T-helper 2 cell treated with Interferon-gamma antibody and Interleukin-4, amounts not matched to agents 100 ng/mL and 5 ng/mL, for 36 hours (primary cell): ENCODE results near the gene GPRC5C. TPM values are rescaled to one million over a fixed set of nuclear protein-coding genes. Genes with fewer than 3 reads are reported as not detected.

Experiments used
- intact Hi-C: fragments of 100-400 bp; cut with micrococcal nuclease; formaldehyde crosslinking; loops from one replicate; pipeline ENCODE4 v1.15.1; 2023
- total RNA-seq: library from RNA; stranded (reverse); gene quantifications from 2 replicates; pipeline ENCODE4 v1.2.3, GENCODE V29; 2022

Gene GPRC5C
- total RNA-seq, 1 donor from 2014 or later: not detected

- intact Hi-C loops: loop anchor here (10.0 kb wide), 1 partner anchor 62 kb away; no protein-coding TSS in a partner anchor
Measured at GRCh38 chr17:74432766-74433391, 991 bp downstream of the GPRC5C start.

- intact Hi-C loops: loop anchor here (10.0 kb wide), 1 partner anchor 61 kb away; no protein-coding TSS in a partner anchor
Measured at GRCh38 chr17:74433421-74434121, 1.7 kb downstream of the GPRC5C start.

- intact Hi-C loops: loop anchor here (10.0 kb wide), 1 partner anchor 59 kb away; no protein-coding TSS in a partner anchor
Measured at GRCh38 chr17:74435775-74436359, 4.0 kb downstream of the GPRC5C start.

GRCh38 chr17:74437702-74438101 lies 5.8 kb downstream of the GPRC5C start:
- intact Hi-C loops: loop anchor here (10.0 kb wide), 1 partner anchor 57 kb away; no protein-coding TSS in a partner anchor

- intact Hi-C loops: loop anchor here (10.0 kb wide), 1 partner anchor 55 kb away; no protein-coding TSS in a partner anchor
Measured at GRCh38 chr17:74439691-74440567, 8.0 kb downstream of the GPRC5C start.

- intact Hi-C loops: no loop called here
Measured at GRCh38 chr17:74441537-74441936, 9.6 kb downstream of the GPRC5C start.

- intact Hi-C loops: no loop called here
Measured at GRCh38 chr17:74442291-74442669, 10.4 kb downstream of the GPRC5C start.

DNA sequence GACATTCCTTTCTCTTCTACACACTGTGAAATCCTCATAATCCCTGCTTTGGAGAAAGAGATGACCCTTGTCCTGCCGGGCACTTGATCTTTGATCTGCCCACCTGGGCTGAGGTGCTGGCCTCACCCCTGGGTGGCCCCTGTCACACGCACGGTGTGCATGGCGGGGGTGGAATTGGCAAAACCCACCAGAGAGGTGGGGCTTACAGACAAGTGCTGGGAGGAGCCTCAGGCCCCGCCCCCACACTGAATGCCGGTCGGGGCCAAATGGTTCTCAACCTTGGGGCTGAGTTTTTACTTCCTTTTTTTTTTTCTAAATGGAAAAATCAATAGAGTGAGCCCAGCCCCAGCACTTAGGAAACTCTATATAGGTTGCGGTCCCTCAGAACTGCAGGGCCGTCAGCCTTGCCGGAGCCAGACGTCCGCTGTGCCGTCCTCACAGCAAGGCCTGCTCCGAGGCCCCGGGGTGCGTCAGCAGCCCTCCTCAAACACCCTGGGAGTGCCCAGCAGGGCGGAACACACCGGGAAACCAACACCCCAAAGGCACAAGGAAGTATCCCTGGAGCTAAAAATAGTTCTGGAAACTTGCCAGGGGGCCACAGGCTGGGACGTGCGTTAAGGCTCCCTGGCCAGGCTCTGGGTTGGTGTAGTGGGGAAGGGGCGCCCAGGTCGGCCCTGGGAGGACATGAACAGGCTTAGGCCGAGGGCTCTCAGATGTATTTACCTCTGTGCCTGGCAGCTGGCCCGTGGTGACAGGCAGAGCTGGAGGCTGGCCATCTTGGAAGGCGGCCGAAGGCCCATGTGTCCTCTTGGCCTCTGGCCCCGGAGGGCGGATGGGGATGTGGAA lies 11.0 kb downstream of the GPRC5C start:
- intact Hi-C loops: no loop called here

- intact Hi-C loops: no loop called here
Measured at GRCh38 chr17:74443516-74444296, 11.8 kb downstream of the GPRC5C start.

GRCh38 chr17:74444406-74444805 lies 12.5 kb downstream of the GPRC5C start:
- intact Hi-C loops: no loop called here

DNA sequence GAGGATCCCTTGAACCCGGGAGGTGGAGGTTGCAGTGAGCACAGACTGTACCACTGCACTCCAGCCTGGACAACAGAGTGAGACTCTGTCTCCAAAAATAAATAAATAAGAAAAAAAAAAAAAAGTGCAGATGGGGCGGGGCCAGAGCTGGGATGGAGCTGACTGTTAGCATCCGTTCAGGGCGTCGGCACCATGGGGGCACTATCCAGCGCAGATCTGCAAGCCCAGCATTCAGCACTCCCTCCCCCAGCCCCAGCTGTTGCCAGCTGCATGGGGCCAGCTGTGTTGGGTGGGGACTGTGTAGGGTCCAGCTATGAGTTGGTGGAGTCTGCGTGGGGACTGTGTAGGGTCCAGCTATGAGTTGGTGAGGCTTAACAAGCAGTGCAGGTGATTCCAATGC lies 13.3 kb downstream of the GPRC5C start:
- intact Hi-C loops: no loop called here

DNA sequence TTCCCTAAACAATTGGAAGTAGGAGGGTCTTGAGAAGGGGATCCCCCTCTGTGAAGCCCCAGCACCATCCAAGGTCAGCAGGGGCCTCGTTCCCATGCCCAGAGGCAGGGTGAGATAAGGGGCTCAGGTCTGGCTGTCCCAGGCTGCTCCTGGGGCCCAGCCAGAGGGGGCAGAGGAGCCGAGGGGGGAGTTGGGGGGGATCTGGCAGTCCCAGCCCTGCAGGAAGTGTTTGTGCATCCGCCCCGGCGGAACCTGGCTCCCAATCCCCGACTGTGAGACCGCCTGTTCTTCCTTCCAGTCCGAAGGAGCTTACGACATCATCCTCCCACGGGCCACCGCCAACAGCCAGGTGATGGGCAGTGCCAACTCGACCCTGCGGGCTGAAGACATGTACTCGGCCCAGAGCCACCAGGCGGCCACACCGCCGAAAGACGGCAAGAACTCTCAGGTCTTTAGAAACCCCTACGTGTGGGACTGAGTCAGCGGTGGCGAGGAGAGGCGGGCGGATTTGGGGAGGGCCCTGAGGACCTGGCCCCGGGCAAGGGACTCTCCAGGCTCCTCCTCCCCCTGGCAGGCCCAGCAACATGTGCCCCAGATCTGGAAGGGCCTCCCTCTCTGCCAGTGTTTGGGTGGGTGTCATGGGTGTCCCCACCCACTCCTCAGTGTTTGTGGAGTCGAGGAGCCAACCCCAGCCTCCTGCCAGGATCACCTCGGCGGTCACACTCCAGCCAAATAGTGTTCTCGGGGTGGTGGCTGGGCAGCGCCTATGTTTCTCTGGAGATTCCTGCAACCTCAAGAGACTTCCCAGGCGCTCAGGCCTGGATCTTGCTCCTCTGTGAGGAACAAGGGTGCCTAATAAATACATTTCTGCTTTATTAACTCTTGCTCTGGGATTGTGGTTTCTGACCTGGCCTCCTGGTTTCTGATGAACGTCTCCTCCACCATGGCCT lies 14.9 kb downstream of the GPRC5C start:
- intact Hi-C loops: no loop called here

DNA sequence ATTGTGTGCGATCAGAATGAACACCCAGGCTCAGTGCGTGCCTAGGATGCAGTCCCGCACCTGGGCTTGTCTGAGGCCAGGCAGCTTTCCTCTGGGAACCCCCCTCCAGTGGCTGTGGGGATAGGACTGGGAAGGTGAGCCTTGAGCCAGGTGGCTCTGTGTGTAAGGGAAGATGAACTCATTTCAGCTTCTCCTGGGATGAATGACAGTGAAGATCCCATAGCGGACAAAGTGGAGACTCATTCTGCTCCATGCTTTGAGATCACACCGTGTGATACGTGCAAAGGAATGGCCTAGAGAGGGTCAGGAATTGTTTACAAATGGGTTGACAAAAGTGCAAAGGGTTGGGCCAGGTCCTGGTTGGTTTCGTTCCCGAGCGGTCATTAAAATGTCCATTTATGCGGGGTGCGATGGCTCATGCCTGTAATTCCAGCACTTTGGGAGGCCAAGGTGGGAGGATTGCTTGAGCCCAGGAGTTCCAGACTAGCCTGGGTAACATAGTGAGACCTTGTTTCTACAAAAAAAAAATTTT lies 15.8 kb downstream of the GPRC5C start:
- intact Hi-C loops: no loop called here

- intact Hi-C loops: no loop called here
Measured at GRCh38 chr17:74448756-74449155, 16.9 kb downstream of the GPRC5C start.

DNA sequence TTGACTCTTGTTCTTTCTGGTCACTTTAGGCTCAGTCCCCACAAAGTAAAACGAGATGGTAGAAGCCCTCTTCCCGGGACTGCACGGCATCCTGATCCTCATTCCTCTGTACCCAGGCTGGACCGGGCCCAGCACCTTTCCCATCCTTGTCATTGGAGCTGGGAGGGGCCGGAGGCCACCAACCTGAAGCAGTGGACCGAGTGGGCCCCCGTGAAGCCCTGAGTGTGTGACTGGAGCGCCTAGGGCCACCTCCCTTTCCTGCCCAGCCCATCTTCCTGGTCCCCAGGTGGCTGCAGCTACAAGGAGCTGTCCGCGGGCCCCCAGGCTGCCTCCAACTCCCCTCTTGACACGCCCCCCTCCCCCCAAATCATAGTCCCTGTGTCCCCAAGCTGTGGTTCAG lies 17.4 kb downstream of the GPRC5C start:
- intact Hi-C loops: no loop called here

DNA sequence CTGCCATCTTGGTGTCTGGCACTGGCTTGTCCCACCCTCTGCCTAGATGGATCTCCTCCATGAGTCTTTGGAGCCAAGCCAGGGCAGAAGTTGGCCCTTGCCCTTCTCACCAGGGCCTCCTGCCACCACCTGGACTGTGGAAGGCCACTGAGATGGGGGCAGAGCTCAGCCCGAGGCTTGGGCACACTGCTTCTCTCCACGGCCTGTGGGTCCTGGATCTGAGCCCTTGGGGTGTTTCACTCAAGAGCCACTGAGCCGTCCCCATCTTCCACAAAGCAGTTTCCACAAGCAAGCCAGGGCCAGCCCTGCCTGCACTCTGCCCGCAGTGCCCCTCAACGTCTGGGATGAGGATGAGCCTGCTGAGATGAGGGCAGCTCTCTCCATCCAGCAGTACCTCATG lies 17.9 kb downstream of the GPRC5C start:
- intact Hi-C loops: loop anchor here (10.0 kb wide), 1 partner anchor 405 kb away; the partner anchor contains the start of gene GRIN2C

DNA sequence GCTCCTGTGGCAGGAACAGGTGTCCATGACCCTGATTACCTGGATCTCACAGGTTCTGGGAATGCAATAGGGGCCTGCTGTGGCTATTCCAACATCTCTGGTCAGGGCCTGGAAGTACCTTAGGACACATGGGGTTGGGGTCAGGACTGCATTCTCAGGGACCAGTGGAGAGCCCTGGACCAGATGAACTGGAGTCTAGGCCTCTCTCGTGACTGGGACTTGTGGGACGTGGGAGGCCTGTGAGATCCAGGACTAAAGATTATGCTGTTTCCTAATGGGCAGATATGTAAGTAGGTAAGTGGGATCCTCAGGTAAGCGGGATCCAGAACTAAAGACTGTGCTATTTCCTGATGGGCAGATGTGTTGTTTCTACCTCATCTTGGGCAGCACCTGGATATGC lies 18.3 kb downstream of the GPRC5C start:
- intact Hi-C loops: loop anchor here (10.0 kb wide), 1 partner anchor 405 kb away; the partner anchor contains the start of gene GRIN2C

- intact Hi-C loops: loop anchor here (10.0 kb wide), 1 partner anchor 404 kb away; the partner anchor contains the start of gene GRIN2C
Measured at GRCh38 chr17:74450925-74451403, 19.1 kb downstream of the GPRC5C start.
